Suprapubic skin (tissue), 3 donors: ENCODE measurements around the gene ATF5.

Experiments
- CTCF ChIP-seq, 2 donors: fragments of 200-600 bp in 1 of 2; fragments of 450-650 bp in 1 of 2; sonication (generic) in 1 of 2; IDR thresholded peaks; one replicate each; pipeline ENCODE4 v1.5.1; 2016 to 2019; ENCODE audit warnings: antibody characterized with exemption in 2 of 2, mild to moderate bottlenecking in 1 of 2, moderate library complexity in 1 of 2
- EP300 ChIP-seq: sonication (generic); formaldehyde crosslinking; IDR thresholded peaks from one replicate; pipeline ENCODE4 v1.6.1; 2017; ENCODE audit warnings: antibody characterized with exemption
- POLR2A ChIP-seq, 2 donors: fragments of 450-650 bp; IDR thresholded peaks; one replicate each; pipeline ENCODE4 v1.6.1; 2017; ENCODE audit warnings: antibody characterized with exemption in 2 of 2, mild to moderate bottlenecking in 2 of 2, moderate library complexity in 2 of 2

- TF ChIP-seq CTCF (IDR thresholded peaks at IDR 0.05) (no peak), EP300 (no peak), POLR2A (IDR thresholded peaks at IDR 0.05) (no peak)
Measured at GRCh38 chr19:49977076-49977475, 48.1 kb downstream of the ATF5 start.
